ENCODE data around the gene TMEM92.

DNA sequence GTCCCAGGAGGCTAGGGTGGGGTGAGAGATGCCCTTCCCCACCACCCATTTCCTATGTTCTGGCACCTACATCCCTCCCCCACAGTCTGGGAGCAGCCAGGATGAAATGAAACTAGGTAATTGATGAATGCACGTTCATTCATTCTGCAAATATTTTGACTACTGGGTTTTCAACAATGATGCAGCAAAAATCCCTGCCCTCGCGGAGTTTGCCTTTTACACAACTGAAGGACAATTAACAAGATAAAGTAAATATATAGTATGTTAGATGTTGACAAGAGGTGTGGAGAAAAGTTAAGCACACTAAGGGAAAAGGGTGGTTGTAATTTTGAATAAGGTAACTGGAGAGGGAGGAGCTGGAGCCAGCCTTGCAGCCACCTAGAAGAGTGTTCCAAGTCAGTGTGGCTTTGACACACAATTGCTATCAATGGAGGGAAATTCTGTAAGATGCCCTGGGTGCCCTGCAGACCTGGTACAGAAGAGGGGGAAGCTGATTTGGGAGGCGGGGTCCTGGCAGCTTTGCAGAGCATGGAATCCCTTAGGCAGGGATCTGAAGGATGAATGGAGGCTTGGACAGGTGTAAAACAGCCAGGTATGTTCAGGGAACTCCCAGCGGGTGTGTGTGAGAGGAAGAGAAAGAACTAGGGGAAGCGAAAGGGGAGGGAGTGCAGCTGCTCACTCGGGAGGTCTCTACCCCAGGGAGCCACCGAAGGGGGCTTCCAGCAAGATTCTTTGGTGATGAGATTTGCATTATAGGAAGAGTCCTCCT is 2.5 kb downstream of the TMEM92 start:
- no peak for TF ChIP-seq EZH2 (IDR thresholded peaks at IDR 0.05; ENCODE audit: insufficient read depth, poor library complexity, severe bottlenecking)
- no peak for TF ChIP-seq EZH2phosphoT487 (IDR thresholded peaks at IDR 0.05; ENCODE audit: insufficient read depth, low read depth)
